ENCODE data around the gene WDR31. TPM values are rescaled to one million over a fixed set of nuclear protein-coding genes. Genes with fewer than 3 reads are reported as not detected.

WDR31 gene
- total RNA-seq, 1 donor from 2014 or later, result 0.21 TPM

DNA sequence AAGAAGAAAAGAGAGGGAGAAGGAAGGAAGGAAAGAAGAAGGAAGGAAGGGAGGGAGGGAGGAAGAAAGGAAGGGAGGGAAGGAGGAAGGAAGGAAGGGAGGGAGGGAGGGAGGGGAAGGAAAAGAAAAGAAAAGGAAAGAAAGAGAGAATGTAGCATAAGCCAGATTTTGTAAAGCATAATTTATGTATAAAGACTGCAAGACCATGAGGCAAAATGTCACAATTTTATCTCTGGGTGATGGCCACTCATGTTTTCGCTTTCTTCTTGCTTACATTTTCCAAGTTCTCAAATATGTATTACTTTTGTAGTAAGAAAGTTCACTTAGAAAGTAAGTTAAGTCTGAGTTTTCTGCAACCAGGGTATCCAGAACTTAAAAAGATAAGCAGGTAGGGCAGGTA lies 33.5 kb downstream of the WDR31 start:
- Histone ChIP-seq H3K4me1 (no peaks in the 10 kb centered on the region), H3K27ac (no peak overlapping the region), H3K4me3 (no peak overlapping the region), H3K27me3 (no peaks in the 10 kb centered on the region), H3K36me3 (no peaks in the 10 kb centered on the region), H3K9me3 (no peaks in the 10 kb centered on the region)
- no peak for DNase-seq (ENCODE audit: low spot score in 2 of 2)
- intact Hi-C loops (cut with DNase I), result no loop called here
- TF ChIP-seq, protein P1, sequence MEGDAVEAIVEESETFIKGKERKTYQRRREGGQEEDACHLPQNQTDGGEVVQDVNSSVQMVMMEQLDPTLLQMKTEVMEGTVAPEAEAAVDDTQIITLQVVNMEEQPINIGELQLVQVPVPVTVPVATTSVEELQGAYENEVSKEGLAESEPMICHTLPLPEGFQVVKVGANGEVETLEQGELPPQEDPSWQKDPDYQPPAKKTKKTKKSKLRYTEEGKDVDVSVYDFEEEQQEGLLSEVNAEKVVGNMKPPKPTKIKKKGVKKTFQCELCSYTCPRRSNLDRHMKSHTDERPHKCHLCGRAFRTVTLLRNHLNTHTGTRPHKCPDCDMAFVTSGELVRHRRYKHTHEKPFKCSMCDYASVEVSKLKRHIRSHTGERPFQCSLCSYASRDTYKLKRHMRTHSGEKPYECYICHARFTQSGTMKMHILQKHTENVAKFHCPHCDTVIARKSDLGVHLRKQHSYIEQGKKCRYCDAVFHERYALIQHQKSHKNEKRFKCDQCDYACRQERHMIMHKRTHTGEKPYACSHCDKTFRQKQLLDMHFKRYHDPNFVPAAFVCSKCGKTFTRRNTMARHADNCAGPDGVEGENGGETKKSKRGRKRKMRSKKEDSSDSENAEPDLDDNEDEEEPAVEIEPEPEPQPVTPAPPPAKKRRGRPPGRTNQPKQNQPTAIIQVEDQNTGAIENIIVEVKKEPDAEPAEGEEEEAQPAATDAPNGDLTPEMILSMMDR (IDR thresholded peaks at IDR 0.05), result no peak

DNA sequence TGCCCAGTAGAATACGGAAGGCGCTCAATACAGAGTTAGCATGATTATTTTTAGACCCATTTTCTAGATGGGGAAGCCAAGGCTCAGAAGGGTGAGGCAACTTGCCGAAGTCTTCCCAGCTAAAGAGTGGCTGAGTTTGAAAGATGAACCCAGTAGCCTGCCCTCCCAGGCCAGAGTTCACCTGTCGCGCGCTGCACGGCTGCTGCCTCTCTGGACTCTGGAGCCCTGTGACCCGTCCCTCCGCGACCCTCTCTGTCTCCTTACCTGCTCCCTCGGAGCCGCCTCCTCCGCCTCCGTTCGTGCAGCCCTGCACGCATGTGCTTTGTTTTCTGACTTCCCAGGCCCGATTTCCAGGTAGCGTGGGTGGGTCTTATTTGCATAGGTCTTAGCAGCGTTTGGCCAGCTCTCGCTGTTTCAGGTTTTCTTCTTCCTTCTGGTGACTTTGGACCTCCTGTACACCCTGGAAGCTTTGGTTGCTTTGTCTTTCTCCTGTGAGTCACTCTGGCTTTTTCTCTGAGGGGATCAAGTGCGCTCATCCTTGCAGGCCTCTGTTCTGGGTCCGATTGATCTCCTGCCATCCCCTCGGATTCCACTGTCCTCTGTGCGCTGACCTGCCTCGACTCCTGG lies 37.2 kb downstream of the WDR31 start, which contains the start of gene RNF183:
Gene RNF183, minus strand, starts transcription at position 585 of the 627 bp plus-strand sequence. CDS start 5,192 bp downstream, outside the sequence.
- Histone ChIP-seq H3K4me1 (no peaks in the 10 kb centered on the region), H3K9me3 (no peaks in the 10 kb centered on the region), H3K27me3 (no peaks in the 10 kb centered on the region), H3K27ac (no peak within 1 kb of the TSS), H3K36me3 (no peaks in the 10 kb centered on the region), H3K4me3 (no peak within 1 kb of the TSS)
- DNase-seq (ENCODE audit: low spot score in 2 of 2), result no peak
- TF ChIP-seq, protein P1 (IDR thresholded peaks at IDR 0.05), result no peak
- intact Hi-C loops (cut with DNase I), result no loop called here

GRCh38 chr9:113301548-113301947 lies 38.5 kb downstream of the WDR31 start:
- TF ChIP-seq, protein P1 (IDR thresholded peaks at IDR 0.05), result no peak
- H3K27me3 ChIP-seq, result no peaks in the 10 kb centered on the region
- no peak overlapping the region for H3K4me3 ChIP-seq
- DNase-seq (ENCODE audit: low spot score in 2 of 2), result no peak
- no peaks in the 10 kb centered on the region for H3K4me1 ChIP-seq
- intact Hi-C loops (cut with DNase I), result no loop called here
- no peak overlapping the region for H3K27ac ChIP-seq
- no peaks in the 10 kb centered on the region for H3K36me3 ChIP-seq
- H3K9me3 ChIP-seq, result no peaks in the 10 kb centered on the region

GRCh38 chr9:113299800-113300292 lies 40.2 kb downstream of the WDR31 start:
- intact Hi-C loops (cut with DNase I), result no loop called here
- H3K4me1 ChIP-seq, result no peaks in the 10 kb centered on the region
- no peaks in the 10 kb centered on the region for H3K27me3 ChIP-seq
- H3K27ac ChIP-seq, result no peak overlapping the region
- H3K36me3 ChIP-seq, result no peaks in the 10 kb centered on the region
- no peak for DNase-seq (ENCODE audit: low spot score in 2 of 2)
- no peaks in the 10 kb centered on the region for H3K9me3 ChIP-seq
- H3K4me3 ChIP-seq, result no peak overlapping the region
- TF ChIP-seq, protein P1 (IDR thresholded peaks at IDR 0.05), result no peak

DNA sequence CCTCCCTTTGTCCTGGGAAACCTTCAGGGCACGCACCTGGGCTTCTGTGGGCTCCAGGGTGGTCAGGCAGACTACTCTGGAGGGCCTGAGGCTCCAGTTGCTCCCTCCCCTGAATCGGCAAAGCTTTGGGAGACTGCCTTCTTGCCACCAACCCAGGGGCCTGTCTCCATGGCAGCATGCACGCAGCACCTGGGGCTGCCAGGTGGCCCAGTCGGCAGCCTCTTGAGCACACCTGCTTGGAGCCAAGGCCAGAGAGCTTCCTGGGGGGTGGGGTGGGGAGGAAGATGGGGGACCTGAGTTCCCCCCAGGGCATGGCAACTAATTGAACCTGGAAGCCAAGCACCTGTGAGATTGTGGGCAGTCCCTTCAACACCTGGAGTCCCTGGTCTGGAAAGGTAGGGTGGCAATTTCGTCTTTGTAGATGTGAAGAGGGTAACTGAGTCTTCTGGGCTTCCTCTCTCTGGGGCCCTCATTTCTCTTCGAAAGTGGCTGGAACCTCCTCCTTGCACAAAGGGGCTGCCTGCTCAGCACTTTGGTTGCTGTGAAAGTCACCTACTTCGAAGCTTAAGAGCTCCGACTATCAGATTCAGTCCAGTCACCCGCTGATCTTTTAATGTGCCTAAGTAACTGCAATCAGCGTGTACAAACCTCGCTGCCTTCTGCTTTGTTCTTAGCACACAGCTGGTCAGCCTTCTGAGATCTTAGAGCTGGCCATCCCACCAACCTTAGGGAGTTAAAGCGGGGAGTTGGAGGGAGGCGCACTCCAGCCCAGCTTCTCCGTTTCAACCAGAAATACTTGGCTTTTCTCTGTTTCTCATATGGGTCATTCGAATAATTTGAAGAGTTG lies 40.9 kb downstream of the WDR31 start:
- H3K4me3 ChIP-seq, result no peak overlapping the region
- no peaks in the 10 kb centered on the region for H3K9me3 ChIP-seq
- no peaks in the 10 kb centered on the region for H3K27me3 ChIP-seq
- TF ChIP-seq, protein P1 (IDR thresholded peaks at IDR 0.05), result no peak
- H3K4me1 ChIP-seq, result no peaks in the 10 kb centered on the region
- DNase-seq (ENCODE audit: low spot score in 2 of 2), result no peak
- no peak overlapping the region for H3K27ac ChIP-seq
- no peaks in the 10 kb centered on the region for H3K36me3 ChIP-seq
- intact Hi-C loops (cut with DNase I), result no loop called here
